Measurements from ENCODE around the gene RAPGEF6.

GRCh38 chr5:131491749-131492148, 143.3 kb downstream of the RAPGEF6 start:
- no peak for TF ChIP-seq CTCF (IDR thresholded peaks at IDR 0.05)
- no peak for TF ChIP-seq POLR2A (IDR thresholded peaks at IDR 0.05; ENCODE audit: low read depth)
- TF ChIP-seq EP300 (IDR thresholded peaks at IDR 0.05), result no peak
